ENCODE results near the gene FBXO9.

DNA sequence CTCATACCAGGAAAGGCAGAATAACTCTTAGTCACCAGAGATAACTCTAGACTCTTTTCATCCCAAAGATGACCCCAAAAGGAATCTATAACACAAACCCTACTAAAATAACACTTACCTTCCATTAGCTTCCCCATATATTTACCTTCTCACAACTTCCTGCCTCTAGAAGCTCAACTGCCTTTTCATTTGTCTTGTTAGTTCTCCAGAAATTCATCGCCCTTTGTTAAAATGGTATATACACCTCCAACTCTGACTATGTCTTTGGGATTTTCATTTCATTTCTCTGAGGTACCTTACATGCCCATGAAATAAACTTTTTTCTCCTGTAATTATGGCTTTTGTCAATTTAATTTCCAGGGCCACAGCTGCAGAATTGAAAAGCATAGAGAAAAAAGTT lies 49.9 kb downstream of the FBXO9 start:
- TF ChIP-seq POLR2A (IDR thresholded peaks at IDR 0.05) = no peak
- TF ChIP-seq, protein P1, sequence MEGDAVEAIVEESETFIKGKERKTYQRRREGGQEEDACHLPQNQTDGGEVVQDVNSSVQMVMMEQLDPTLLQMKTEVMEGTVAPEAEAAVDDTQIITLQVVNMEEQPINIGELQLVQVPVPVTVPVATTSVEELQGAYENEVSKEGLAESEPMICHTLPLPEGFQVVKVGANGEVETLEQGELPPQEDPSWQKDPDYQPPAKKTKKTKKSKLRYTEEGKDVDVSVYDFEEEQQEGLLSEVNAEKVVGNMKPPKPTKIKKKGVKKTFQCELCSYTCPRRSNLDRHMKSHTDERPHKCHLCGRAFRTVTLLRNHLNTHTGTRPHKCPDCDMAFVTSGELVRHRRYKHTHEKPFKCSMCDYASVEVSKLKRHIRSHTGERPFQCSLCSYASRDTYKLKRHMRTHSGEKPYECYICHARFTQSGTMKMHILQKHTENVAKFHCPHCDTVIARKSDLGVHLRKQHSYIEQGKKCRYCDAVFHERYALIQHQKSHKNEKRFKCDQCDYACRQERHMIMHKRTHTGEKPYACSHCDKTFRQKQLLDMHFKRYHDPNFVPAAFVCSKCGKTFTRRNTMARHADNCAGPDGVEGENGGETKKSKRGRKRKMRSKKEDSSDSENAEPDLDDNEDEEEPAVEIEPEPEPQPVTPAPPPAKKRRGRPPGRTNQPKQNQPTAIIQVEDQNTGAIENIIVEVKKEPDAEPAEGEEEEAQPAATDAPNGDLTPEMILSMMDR (IDR thresholded peaks at IDR 0.05) = no peak
- no peak for TF ChIP-seq POLR2AphosphoS5 (IDR thresholded peaks at IDR 0.05)

Data from breast epithelium (tissue), 3 donors.